Nephron progenitor cell (in vitro differentiated cells): ENCODE measurements around the gene CCNY.

ENCODE experiments used
- DNase-seq: peaks from one replicate; pipeline ENCODE4 v3.0.0; 2021
- H3K27ac Mint-ChIP-seq: 2 replicates; pipeline ENCODE4 v1.8.0; 2021; ENCODE audit warnings: mild to moderate bottlenecking, moderate library complexity, mixed read lengths
- H3K27me3 Mint-ChIP-seq: 2 replicates; pipeline ENCODE4 v1.8.0; 2021; ENCODE audit warnings: mild to moderate bottlenecking, low read depth, mixed read lengths; ENCODE audit not compliant: poor library complexity
- H3K36me3 Mint-ChIP-seq: 2 replicates; pipeline ENCODE4 v1.8.0; 2021; ENCODE audit warnings: low read depth, mixed read lengths
- H3K4me1 Mint-ChIP-seq: 2 replicates; pipeline ENCODE4 v1.8.0; 2021; ENCODE audit warnings: mixed read lengths
- H3K4me3 Mint-ChIP-seq: 2 replicates; pipeline ENCODE4 v1.8.0; 2021; ENCODE audit warnings: mild to moderate bottlenecking, moderate library complexity, mixed read lengths
- H3K9me3 Mint-ChIP-seq: 2 replicates; pipeline ENCODE4 v1.8.0; 2021; ENCODE audit warnings: mild to moderate bottlenecking, moderate library complexity, mixed read lengths
- TF ChIP-seq, protein P1 (sequence below): fragments of 200-600 bp; sonication (generic); IDR thresholded peaks from 2 replicates; pipeline ENCODE4 v1.5.0; 2021; ENCODE audit warnings: antibody characterized with exemption

CCNY gene

DNA sequence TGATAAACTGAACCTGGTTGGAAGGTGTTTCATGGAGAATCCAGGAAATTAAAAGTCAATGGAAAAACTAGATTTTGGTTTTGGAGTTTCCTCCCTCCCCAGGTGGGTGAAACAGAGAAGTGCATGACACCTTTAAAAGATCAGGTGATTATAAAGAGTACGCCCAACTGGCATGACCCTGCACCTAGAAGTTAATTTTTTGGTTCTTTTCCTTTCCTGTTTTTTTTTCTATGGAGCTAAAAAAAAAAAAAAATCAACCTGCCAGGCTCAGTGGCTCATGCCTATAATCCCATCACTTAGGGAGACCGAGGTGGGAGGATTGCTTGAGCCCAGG, 276.8 kb downstream of the CCNY start:
- TF ChIP-seq, protein P1, sequence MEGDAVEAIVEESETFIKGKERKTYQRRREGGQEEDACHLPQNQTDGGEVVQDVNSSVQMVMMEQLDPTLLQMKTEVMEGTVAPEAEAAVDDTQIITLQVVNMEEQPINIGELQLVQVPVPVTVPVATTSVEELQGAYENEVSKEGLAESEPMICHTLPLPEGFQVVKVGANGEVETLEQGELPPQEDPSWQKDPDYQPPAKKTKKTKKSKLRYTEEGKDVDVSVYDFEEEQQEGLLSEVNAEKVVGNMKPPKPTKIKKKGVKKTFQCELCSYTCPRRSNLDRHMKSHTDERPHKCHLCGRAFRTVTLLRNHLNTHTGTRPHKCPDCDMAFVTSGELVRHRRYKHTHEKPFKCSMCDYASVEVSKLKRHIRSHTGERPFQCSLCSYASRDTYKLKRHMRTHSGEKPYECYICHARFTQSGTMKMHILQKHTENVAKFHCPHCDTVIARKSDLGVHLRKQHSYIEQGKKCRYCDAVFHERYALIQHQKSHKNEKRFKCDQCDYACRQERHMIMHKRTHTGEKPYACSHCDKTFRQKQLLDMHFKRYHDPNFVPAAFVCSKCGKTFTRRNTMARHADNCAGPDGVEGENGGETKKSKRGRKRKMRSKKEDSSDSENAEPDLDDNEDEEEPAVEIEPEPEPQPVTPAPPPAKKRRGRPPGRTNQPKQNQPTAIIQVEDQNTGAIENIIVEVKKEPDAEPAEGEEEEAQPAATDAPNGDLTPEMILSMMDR = no peak
- DNase-seq = no peak
- no peak overlapping the region for H3K4me3 Mint-ChIP-seq

DNA sequence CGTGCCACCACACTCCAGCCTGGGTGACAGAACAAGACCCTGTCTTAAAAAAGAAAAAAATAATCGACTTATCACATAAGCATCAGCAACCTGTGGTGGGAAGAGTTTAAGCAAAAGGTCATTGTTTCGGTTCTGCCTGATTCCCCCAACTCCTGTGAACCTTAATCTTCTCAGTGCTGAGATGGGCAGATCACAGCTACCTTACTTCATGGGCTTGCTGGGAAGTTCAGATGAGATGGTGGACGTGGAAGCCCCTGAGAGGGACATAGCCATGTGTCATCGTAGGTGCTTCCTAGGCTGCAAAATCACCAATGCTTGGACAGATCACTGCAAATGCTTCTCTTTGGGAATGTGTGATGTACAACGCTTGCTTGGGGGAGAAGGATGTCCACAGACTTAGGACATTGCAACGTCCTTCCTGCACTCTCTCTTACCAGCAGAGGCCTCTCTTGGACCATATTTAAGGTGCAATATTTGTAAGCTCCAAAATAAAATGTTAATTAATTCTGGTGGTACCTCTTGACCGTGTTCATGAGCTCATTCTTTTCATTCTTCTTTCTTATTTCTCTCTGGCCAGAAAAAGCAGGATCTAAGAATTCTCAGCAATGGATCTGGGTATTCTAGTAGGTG, 277.4 kb downstream of the CCNY start:
- no peaks in the 10 kb centered on the region for H3K4me1 Mint-ChIP-seq
- H3K4me3 Mint-ChIP-seq = no peak overlapping the region
- DNase-seq = no peak
- H3K9me3 Mint-ChIP-seq = peaks cover 12% of the 10 kb centered on the region
- H3K36me3 Mint-ChIP-seq = no peaks in the 10 kb centered on the region
- TF ChIP-seq, protein P1 = no peak
- no peaks in the 10 kb centered on the region for H3K27me3 Mint-ChIP-seq
- H3K27ac Mint-ChIP-seq = no peak overlapping the region

More for the DNA sequence above, 276.8 kb downstream of the CCNY start:
- Mint-ChIP-seq H3K27me3 (no peaks in the 10 kb centered on the region), H3K36me3 (no peaks in the 10 kb centered on the region), H3K27ac (peak overlapping the region; percentile 29), H3K9me3 (peaks cover 12% of the 10 kb centered on the region), H3K4me1 (no peaks in the 10 kb centered on the region)

DNA sequence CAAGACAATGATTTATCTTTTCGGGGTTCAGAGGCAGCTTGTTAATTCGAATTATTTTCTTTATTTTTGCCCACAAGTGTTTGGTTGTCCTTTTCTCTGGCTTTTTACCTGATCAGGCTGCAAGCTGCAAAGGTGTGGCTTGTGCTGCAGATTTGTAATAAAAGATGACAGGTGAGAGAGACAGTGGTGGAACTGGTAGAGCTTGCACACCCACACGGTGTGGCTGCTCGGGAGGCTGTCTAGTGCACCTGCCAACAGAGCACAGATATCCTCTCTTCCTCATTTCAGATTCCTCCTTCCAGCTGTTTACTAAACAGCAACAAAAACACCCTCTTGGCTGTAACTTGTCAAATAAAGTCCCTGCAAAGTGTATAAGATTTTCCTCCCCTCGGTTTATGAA, 278.0 kb downstream of the CCNY start:
- no peak for DNase-seq
- no peak overlapping the region for H3K27ac Mint-ChIP-seq
- no peaks in the 10 kb centered on the region for H3K27me3 Mint-ChIP-seq
- TF ChIP-seq, protein P1 = no peak
- no peaks in the 10 kb centered on the region for H3K36me3 Mint-ChIP-seq
- no peak overlapping the region for H3K4me3 Mint-ChIP-seq
- peaks cover 14% of the 10 kb centered on the region for H3K9me3 Mint-ChIP-seq
- H3K4me1 Mint-ChIP-seq = no peaks in the 10 kb centered on the region
